Activated CD4-positive, alpha-beta T cell treated with anti-CD3 and anti-CD28 coated beads, Interleukin-2, amount 10 ng/mL, durations not matched to agents 7 days and 5 days (primary cell): ENCODE data around the gene DHX58. TPM values are rescaled to one million over a fixed set of nuclear protein-coding genes. Genes with fewer than 3 reads are reported as not detected.
A peak's percentile ranks its signal among the peaks of the same experiment; 100 is the strongest.

ENCODE experiments used
- CTCF ChIA-PET: fragments of 350-600 bp; sonication (Branson Sonifier 250); formaldehyde crosslinking; loops from one replicate; lab custom pipeline; 2021; ENCODE audit warnings: antibody characterized with exemption; lab: Charles Lee
- POLR2A ChIA-PET: fragments of 350-600 bp; sonication (Branson Sonifier 250); formaldehyde crosslinking; loops from one replicate; lab custom pipeline; 2021; ENCODE audit warnings: antibody characterized with exemption; lab: Charles Lee
- DNase-seq: peaks from one replicate; pipeline ENCODE4 v3.0.0-alpha.2; 2020
- H3K27ac Mint-ChIP-seq: one replicate; pipeline ENCODE4 v1.8.0; 2021; ENCODE audit warnings: mild to moderate bottlenecking, moderate library complexity, mixed read lengths
- H3K27me3 Mint-ChIP-seq: one replicate; pipeline ENCODE4 v1.8.0; 2021; ENCODE audit warnings: mixed read lengths
- H3K36me3 Mint-ChIP-seq: one replicate; pipeline ENCODE4 v1.8.0; 2021; ENCODE audit warnings: low read depth, mixed read lengths
- H3K4me1 Mint-ChIP-seq: one replicate; pipeline ENCODE4 v1.8.0; 2021; ENCODE audit warnings: mixed read lengths
- H3K4me3 Mint-ChIP-seq: one replicate; pipeline ENCODE4 v1.8.0; 2021; ENCODE audit warnings: mild to moderate bottlenecking, moderate library complexity, mixed read lengths
- H3K9me3 Mint-ChIP-seq: one replicate; pipeline ENCODE4 v1.8.0; 2021; ENCODE audit warnings: mixed read lengths
- total RNA-seq, 2 experiments: library from RNA; stranded (reverse); gene quantifications; one replicate each; pipeline ENCODE4 v1.2.3, GENCODE V29; 2021

DHX58 gene
- total RNA-seq, 2 experiments from 2014 or later: 52.4 to 54.3 TPM

DNA sequence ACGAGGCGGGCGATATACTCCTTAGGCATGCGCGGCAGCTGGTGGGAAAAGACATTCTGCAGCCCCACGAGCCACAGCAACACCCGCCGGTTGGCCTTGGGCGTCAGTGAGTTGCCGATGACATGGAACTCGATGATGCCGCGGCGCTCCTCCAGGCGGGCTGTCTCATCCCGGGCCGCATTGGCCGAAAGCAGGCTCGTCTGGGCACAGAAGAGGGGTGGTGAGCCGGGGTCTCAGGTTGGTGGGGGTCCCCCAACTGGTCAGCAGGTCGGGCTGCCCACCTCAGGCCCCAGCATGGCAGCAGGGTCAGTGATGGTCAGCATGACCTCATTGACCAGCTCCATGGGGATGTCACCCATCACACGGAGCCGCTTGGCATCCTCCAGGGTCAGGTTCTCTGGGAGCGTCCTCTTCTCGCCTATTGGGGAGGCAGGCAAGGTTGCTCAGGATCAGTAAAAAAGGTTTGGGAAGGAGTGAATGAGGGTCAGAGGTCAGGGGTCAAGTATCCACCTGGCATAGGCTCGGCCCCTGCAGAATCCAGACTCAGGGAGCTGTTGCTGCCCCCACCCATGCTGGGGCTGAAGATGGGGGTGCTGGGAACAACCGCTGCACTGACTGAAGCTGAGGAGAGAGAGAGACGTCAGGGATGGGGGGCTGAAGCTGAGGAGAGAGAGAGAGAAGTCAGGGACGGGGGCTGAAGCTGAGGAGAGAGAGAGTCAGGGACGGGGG lies 5.0 kb upstream of the DHX58 start:
- DNase-seq: no peak
- no peaks in the 10 kb centered on the region for H3K27me3 Mint-ChIP-seq
- H3K4me1 Mint-ChIP-seq: peaks cover 55% of the 10 kb centered on the region
- POLR2A ChIA-PET: interaction anchor here (1.0 kb wide), 1 partner anchor 100 kb away, joined by 3 read pairs; the partner anchor contains the start of gene DNAJC7
- H3K4me3 Mint-ChIP-seq: no peak overlapping the region
- peaks cover 31% of the 10 kb centered on the region for H3K36me3 Mint-ChIP-seq
- H3K9me3 Mint-ChIP-seq: no peaks in the 10 kb centered on the region
- CTCF ChIA-PET: interaction anchor here (0.9 to 4.2 kb wide), 10 partner anchors 10 to 154 kb away, joined by 3 to 16 read pairs (median 4); partner anchors contain the start of genes DNAJC7 and NKIRAS2
- H3K27ac Mint-ChIP-seq: no peak overlapping the region

DNA sequence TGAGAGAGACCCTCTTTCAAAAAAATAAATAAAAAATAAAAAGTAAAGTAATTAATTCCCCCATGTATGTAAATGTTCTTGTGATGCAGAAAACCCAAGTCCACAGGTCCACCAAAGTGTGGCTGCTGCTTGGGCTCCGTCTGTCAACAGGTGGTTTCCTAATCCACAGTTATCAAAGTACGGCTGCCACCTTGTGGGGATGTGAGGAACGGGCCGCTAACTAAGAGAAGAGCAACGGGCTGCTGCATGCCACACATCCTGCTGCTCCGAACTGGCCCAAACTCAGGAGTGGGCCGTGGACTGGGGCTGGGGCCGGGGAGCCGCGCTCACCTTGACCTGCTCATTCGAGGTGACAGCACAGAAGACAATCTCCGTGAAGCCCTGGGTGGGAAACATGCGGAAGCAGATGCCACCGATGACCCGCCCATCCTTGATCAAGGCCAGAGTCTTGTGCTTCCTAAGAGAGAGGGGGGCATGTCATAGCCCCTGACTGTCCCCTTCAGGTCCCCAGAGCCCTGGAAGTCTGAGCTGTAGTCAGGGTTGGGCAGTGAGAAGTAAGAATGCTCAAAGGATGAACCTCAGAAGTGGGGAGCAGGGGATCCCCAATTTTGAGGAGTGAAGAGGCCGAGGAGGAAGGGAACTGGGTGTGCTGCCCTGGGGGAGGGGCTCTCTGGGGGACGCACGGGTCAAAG lies 4.3 kb upstream of the DHX58 start:
- Mint-ChIP-seq H3K27ac (peak overlapping the region; percentile 65), H3K9me3 (no peaks in the 10 kb centered on the region), H3K4me1 (peaks cover 59% of the 10 kb centered on the region), H3K36me3 (peaks cover 35% of the 10 kb centered on the region), H3K27me3 (no peaks in the 10 kb centered on the region), H3K4me3 (no peak overlapping the region)
- ChIA-PET CTCF (interaction anchor here (1.0 to 8.5 kb wide), 6 partner anchors 11 to 100 kb away, joined by 3 to 71 read pairs (median 11); partner anchors contain the start of genes DNAJC7 and NKIRAS2), POLR2A (interaction anchor here (0.6 kb wide), 1 partner anchor 413 kb away, joined by 7 read pairs; no protein-coding TSS in a partner anchor)
- DNase-seq: peak; percentile 92

DNA sequence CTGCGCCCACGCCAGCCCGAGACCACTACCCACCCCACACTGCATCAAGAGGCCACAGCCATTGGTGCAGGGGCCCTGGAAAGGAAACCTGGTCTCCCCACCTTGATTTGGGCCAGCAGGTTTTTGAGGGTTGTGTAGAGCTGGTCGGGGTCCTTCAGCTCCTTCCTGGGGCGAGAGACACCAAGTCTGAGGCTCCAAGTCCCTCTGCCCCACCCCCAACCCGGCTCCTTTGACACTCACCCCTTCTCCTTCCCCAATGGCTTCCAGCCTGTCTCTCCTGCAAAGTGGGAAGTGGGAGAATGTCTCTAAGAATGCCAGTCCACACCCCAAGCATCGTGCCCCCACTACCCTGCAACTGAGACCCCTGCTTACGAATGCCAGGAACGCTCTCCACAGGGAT lies 1.6 kb upstream of the DHX58 start:
- peak overlapping the region; percentile 97 for H3K27ac Mint-ChIP-seq
- peaks cover 66% of the 10 kb centered on the region for H3K4me1 Mint-ChIP-seq
- DNase-seq: no peak

DNA sequence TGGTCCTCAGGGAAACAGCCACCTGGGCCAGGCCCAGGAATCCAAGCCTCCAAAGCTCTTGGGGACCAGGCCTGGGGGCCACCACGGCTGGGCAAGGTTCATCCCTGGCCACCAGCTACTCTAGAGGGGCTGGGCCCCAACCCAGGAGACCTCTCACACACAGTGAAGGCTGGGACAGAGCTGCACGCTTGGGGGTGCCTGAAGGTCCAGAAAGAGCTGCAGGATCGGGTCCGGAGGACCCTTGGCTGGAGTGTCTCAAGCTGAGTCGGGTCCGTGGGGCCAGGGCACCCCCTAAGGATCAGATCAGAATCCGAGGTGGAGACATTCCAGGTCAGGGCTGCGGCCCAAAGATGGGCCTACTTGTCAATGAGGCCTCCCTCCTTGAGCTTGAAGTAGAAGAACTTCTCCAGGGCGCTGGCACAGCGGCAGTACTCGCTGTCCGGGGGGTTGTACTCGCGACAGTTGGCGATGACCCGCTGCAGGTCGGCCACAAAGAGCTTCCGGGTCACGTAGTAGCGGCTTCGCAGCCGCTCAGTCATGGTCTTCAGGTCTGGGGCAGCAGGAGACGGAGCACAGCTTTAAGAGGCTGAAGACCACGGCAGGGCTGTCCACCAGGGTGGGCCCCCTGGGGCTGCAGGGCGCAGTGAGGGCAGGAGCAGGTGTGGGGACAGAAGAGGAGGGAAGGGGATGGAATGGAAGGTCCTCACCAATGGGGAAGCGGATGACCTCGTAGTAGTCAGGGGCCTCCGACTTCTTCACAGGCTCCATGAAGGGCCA lies 967 bp upstream of the DHX58 start:
- Mint-ChIP-seq H3K9me3 (no peaks in the 10 kb centered on the region), H3K4me3 (no peak overlapping the region), H3K4me1 (peaks cover 67% of the 10 kb centered on the region), H3K36me3 (peaks cover 40% of the 10 kb centered on the region), H3K27ac (peak overlapping the region; percentile 97), H3K27me3 (no peaks in the 10 kb centered on the region)
- ChIA-PET POLR2A (interaction anchor here (1.1 to 1.8 kb wide), 2 partner anchors 96 to 146 kb away, joined by 6 to 7 read pairs; partner anchors contain the start of genes CNP and DNAJC7), CTCF (interaction anchor here (0.5 to 8.5 kb wide), 11 partner anchors 16 to 451 kb away, joined by 3 to 71 read pairs (median 4); partner anchors contain the start of genes CNP, DNAJC7 and NKIRAS2)
- DNase-seq: no peak

More for the DNA sequence above, 1.6 kb upstream of the DHX58 start:
- ChIA-PET CTCF (interaction anchor here (0.5 to 8.5 kb wide), 8 partner anchors 17 to 452 kb away, joined by 3 to 71 read pairs (median 4); partner anchors contain the start of genes CNP, DNAJC7 and NKIRAS2), POLR2A (no interaction called here)
- Mint-ChIP-seq H3K36me3 (peaks cover 42% of the 10 kb centered on the region), H3K27me3 (no peaks in the 10 kb centered on the region), H3K9me3 (no peaks in the 10 kb centered on the region), H3K4me3 (no peak overlapping the region)

DNA sequence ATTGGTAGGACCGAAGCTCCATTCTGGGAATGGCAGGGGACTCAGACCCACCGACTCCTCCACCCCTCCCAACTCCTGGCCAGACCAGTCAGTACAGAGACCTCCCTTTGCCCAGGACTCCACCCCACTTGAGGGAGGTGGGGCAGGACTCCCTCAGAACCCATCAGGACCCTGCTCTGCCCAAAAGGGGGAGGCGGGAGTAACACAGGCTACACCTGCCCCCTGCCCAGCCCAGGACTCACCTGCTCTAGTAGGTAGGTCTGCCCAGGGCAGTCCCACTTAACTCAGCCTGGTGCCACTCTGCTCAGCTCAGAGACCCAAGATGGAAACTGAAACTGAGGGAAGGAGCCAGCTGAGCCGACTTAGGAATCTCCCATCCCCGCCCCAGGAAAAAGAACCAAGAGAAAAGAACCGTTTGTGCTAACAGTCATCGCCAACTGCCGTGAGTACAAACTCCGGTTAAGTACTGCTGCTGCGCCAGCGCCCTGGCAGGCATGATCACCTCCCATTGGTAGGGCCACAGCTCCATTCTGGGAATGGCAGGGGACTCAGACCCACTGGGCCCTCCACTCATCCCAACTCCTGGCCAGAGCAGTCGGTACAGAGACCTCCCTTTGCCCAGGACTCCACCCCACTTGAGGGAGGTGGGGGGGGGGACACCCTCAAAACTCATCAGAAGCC lies 503 bp downstream of the DHX58 start:
- H3K27ac Mint-ChIP-seq: peak overlapping the region; percentile 97
- no peaks in the 10 kb centered on the region for H3K9me3 Mint-ChIP-seq
- peak overlapping the region; percentile 80 for H3K4me3 Mint-ChIP-seq
- no peaks in the 10 kb centered on the region for H3K27me3 Mint-ChIP-seq
- peaks cover 43% of the 10 kb centered on the region for H3K36me3 Mint-ChIP-seq
- peaks cover 73% of the 10 kb centered on the region for H3K4me1 Mint-ChIP-seq
- ChIA-PET CTCF (interaction anchor here (0.6 to 8.5 kb wide), 14 partner anchors 10 to 250 kb away, joined by 3 to 71 read pairs (median 4); partner anchors contain the start of genes CNP, DNAJC7, KCNH4 and NKIRAS2), POLR2A (interaction anchor here (0.7 to 1.8 kb wide), 3 partner anchors 21 to 145 kb away, joined by 3 to 7 read pairs (median 4); partner anchors contain the start of gene CNP)
- DNase-seq: peak; percentile 35

DNA sequence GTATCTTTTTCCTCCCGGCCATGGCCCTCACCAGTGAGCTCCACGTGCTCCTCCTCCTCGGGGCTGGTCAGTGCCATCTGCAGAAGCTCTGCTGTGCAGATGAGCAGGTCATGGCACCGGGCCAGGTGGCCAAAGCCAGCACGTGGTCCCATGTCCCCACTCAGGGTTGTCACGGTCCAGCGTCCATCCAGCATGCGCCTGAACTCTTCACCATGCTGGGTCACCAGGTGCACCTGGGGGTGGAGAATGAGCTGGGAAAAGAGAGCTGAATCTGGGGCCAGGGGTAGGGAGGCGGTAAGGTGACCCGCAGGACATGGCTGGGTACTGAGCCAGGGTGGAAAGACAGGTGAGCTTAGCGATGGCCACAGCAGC lies 1.3 kb downstream of the DHX58 start:
- Mint-ChIP-seq H3K36me3 (peaks cover 41% of the 10 kb centered on the region), H3K4me3 (peak overlapping the region; percentile 80), H3K9me3 (no peaks in the 10 kb centered on the region), H3K27me3 (no peaks in the 10 kb centered on the region), H3K4me1 (peaks cover 71% of the 10 kb centered on the region), H3K27ac (peak overlapping the region; percentile 97)
- ChIA-PET POLR2A (no interaction called here), CTCF (interaction anchor here (1.0 to 8.5 kb wide), 10 partner anchors 8 to 148 kb away, joined by 3 to 71 read pairs (median 6); partner anchors contain the start of genes CNP, DNAJC7, KCNH4 and NKIRAS2)
- DNase-seq: no peak

DNA sequence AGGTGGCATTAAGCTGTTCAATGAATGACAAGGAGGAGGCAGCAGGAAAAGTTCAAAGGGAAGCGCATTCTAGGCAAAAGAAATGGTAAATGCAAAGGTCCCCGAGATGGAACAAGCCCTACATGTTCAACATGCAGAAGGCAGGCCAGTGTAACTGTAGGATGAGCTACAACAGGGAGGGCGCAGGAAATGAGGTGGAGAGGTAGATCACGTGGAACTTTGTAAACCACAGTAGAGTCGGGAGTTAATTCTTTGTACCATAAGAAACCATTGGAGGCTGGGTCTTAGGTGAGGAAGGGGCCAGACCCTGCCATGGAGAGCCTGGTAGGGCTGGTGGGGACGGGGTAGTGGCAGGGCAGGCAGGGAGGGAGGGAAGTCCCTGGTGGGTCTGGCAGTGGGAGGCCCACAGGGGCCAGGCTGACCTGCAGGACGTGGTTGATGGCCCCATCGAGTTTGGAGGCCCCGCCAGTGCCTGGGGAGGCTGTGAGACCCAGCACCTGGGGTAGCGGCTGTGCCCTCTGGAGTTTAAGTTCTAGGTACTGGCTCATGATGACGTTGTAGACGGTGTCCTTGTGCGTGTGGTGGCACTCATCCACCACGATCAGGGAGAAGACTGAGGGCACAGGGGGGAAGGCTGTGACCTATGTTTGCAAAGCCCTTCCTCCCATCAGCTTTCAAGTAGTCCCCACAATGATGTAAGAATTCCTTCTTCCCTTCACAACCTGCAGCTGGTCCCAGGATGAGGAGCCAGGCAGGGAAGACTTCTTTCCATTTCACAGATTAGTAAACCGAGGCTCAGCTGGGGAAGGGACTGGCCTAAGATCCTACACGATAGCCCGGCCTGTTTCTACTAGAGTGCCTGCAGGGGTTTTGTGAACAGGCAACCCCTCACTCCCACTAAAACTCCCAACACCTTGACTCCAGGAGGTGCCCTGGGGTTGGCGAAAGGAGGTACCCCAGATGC lies 1.9 kb downstream of the DHX58 start:
- Mint-ChIP-seq H3K4me3 (peak overlapping the region; percentile 80), H3K27me3 (no peaks in the 10 kb centered on the region), H3K4me1 (peaks cover 68% of the 10 kb centered on the region), H3K36me3 (peaks cover 39% of the 10 kb centered on the region), H3K27ac (peak overlapping the region; percentile 97), H3K9me3 (no peaks in the 10 kb centered on the region)
- ChIA-PET CTCF (interaction anchor here (0.7 to 8.5 kb wide), 13 partner anchors 8 to 147 kb away, joined by 3 to 71 read pairs (median 3); partner anchors contain the start of genes CNP, DNAJC7, KCNH4 and NKIRAS2), POLR2A (interaction anchor here (0.6 kb wide), 1 partner anchor 10 kb away, joined by 6 read pairs; no protein-coding TSS in a partner anchor)
- peak; percentile 45 for DNase-seq

DNA sequence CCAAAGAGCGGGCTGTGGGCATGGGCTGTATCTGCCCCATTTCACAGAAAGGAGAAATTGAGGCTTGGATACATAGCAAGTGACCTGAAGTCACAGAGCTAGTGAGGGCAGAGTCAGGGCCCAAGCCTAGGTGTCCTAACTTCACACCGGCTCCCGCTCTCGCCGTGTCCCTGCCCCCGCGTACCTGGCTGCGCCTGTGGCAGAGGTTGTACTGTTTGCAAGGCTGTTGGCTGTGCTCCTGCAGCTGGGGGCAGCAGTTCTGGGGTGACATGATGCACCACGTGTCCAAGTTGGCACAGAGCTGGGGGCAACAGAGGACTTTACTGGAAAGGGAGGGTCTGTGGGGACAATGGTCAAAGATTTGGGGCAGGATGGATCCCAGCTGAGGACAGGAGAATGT lies 3.4 kb downstream of the DHX58 start:
- Mint-ChIP-seq H3K4me3 (no peak overlapping the region), H3K27ac (peak overlapping the region; percentile 42), H3K9me3 (no peaks in the 10 kb centered on the region), H3K36me3 (peaks cover 34% of the 10 kb centered on the region), H3K4me1 (peaks cover 57% of the 10 kb centered on the region), H3K27me3 (no peaks in the 10 kb centered on the region)
- CTCF ChIA-PET: interaction anchor here (1.1 to 8.5 kb wide), 4 partner anchors 79 to 90 kb away, joined by 3 to 71 read pairs (median 12); partner anchors contain the start of genes DNAJC7, GHDC and NKIRAS2
- POLR2A ChIA-PET: interaction anchor here (0.6 kb wide), 1 partner anchor 79 kb away, joined by 6 read pairs; no protein-coding TSS in a partner anchor
- no peak for DNase-seq

DNA sequence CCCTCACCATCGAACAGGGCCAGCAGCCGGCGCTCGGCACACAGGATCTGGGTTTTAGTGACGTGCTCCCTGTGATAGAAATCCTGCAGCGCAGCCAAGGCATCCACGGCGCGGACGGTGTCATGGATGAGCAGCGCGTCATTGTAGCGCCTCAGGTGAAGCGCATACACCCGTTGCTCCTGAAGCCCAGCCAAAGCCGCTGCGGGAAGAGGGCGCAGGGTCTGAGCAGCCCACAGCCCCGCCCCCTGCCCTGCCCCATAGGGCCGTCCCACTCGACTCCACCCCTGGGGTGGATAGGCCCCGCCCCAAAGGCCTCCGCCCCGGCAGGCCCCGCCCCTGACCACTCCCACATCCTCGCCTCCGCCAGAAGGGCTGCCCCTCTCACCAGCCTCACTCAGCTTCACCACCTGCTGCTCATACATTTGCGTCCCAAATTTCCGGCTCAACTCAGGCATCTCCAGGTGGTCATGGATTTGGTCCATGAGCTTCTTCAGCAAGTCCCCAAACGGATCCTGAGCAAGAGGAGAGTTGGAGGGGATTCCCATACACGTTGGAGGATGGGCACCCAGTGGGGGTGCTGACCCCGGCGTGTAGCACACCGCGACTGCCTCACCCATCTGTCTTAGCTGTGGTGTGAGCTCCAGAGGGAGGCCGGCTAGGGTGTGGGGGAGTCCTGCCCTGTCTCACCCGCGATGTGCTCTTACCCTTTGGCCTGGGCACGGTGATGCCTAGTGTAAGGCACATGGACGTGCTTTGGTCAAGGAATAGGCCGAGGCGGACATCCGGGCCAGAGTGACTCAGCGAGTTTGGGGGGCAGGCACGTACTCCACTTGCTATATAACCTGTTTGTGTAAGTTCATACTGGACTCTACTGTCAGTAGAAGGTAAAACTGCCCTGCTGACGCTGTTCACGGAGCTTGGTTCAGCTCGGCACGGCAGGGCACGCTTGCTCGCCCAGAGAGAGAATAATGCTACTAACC lies 4.6 kb downstream of the DHX58 start:
- H3K4me1 Mint-ChIP-seq: peaks cover 52% of the 10 kb centered on the region
- CTCF ChIA-PET: interaction anchor here (0.6 to 8.5 kb wide), 6 partner anchors 63 to 105 kb away, joined by 3 to 71 read pairs (median 3); partner anchors contain the start of genes DNAJC7, GHDC and NKIRAS2
- peak; percentile 94 for DNase-seq
- H3K9me3 Mint-ChIP-seq: no peaks in the 10 kb centered on the region
- peaks cover 32% of the 10 kb centered on the region for H3K36me3 Mint-ChIP-seq
- H3K4me3 Mint-ChIP-seq: peak overlapping the region; percentile 65
- POLR2A ChIA-PET: interaction anchor here (1.0 to 1.1 kb wide), 2 partner anchors 90 kb away, joined by 3 to 4 read pairs; partner anchors contain the start of gene DNAJC7
- H3K27me3 Mint-ChIP-seq: no peaks in the 10 kb centered on the region
- peak overlapping the region; percentile 81 for H3K27ac Mint-ChIP-seq
